HEK293 (cell line): ENCODE data around the gene AKR1C8.
"Not testable (repeated sequence)": the region's sequence is repeated elsewhere in the genome, so short reads cannot be mapped to it uniquely, and the experiment has no call there.

Experiments
- CTCF ChIA-PET: fragments of 350-600 bp; formaldehyde crosslinking; extraction: SDS; loops from one replicate; lab custom pipeline; 2021; ENCODE audit warnings: antibody characterized with exemption; lab: Yijun Ruan, JAX
- POLR2A ChIA-PET: fragments of 300-600 bp; formaldehyde crosslinking; extraction: SDS; loops from one replicate; lab custom pipeline; 2020; ENCODE audit warnings: antibody characterized with exemption, inconsistent platforms; lab: Yijun Ruan, JAX
- H3K27ac ChIP-seq: fragments of 200-500 bp; sonication (Bioruptor generic); 2 replicates; pipeline ENCODE4 v1.5.1; 2014; ENCODE audit warnings: low read depth, low read length, control low read depth, inconsistent platforms; ENCODE audit errors: extremely low read depth
- H3K36me3 ChIP-seq, 2 experiments: fragments of 200-500 bp in 1 of 2; sonication (Bioruptor generic) in 1 of 2; 1 replicate in 1 of 2; 2 replicates in 1 of 2; pipeline ENCODE4 v1.5.1; 2014 to 2017; ENCODE audit warnings: inconsistent platforms in 2 of 2, low read length in 2 of 2; ENCODE audit not compliant: control insufficient read depth in 2 of 2, insufficient read depth in 1 of 2
- H3K4me1 ChIP-seq: fragments of 200-500 bp; sonication (Bioruptor generic); 2 replicates; pipeline ENCODE4 v1.5.1; 2014; ENCODE audit warnings: mild to moderate bottlenecking, low read length, inconsistent platforms; ENCODE audit not compliant: control insufficient read depth, insufficient read depth
- H3K4me3 ChIP-seq: 2 replicates; pipeline ENCODE4 v1.5.1; 2011; ENCODE audit warnings: low read depth, mild to moderate bottlenecking, control low read depth, low read length, moderate library complexity
- H3K9me3 ChIP-seq: fragments of 200-500 bp; sonication (Bioruptor generic); 2 replicates; pipeline ENCODE4 v1.5.1; 2014; ENCODE audit warnings: low read depth, low read length, inconsistent platforms; ENCODE audit not compliant: control insufficient read depth, insufficient read depth
- HIC1 ChIP-seq: fragments of 450-650 bp; formaldehyde crosslinking; IDR thresholded peaks from 2 replicates; pipeline ENCODE4 v1.5.1; 2016; ENCODE audit warnings: missing biosample characterization, missing genetic modification characterization
- KLF7 ChIP-seq: fragments of 450-650 bp; formaldehyde crosslinking; IDR thresholded peaks from 2 replicates; pipeline ENCODE4 v1.5.1; 2016; ENCODE audit warnings: missing biosample characterization, missing genetic modification characterization, borderline replicate concordance
- YY2 ChIP-seq: fragments of 450-650 bp; formaldehyde crosslinking; IDR thresholded peaks from 2 replicates; pipeline ENCODE4 v1.5.1; 2016; ENCODE audit warnings: missing biosample characterization, missing genetic modification characterization
- ZBTB1 ChIP-seq: fragments of 450-650 bp; formaldehyde crosslinking; IDR thresholded peaks from 2 replicates; pipeline ENCODE4 v1.5.1; 2016; ENCODE audit warnings: missing biosample characterization, missing genetic modification characterization
- ZBTB17 ChIP-seq: fragments of 450-650 bp; formaldehyde crosslinking; IDR thresholded peaks from 2 replicates; pipeline ENCODE4 v1.5.1; 2016; ENCODE audit warnings: missing biosample characterization, missing genetic modification characterization
- ZEB2 ChIP-seq: fragments of 450-650 bp; formaldehyde crosslinking; IDR thresholded peaks from 2 replicates; pipeline ENCODE4 v1.5.1; 2016; ENCODE audit warnings: missing biosample characterization, missing genetic modification characterization
- ZFP41 ChIP-seq: fragments of 450-650 bp; formaldehyde crosslinking; IDR thresholded peaks from 2 replicates; pipeline ENCODE4 v1.5.1; 2016; ENCODE audit warnings: missing biosample characterization, missing genetic modification characterization, borderline replicate concordance
- ZNF211 ChIP-seq: fragments of 450-650 bp; formaldehyde crosslinking; IDR thresholded peaks from 2 replicates; pipeline ENCODE4 v1.5.1; 2016; ENCODE audit warnings: low read depth, missing biosample characterization, missing genetic modification characterization
- ZNF335 ChIP-seq: fragments of 450-650 bp; formaldehyde crosslinking; conservative IDR thresholded peaks from 2 replicates; pipeline ENCODE4 v1.5.1; 2016; ENCODE audit warnings: missing biosample characterization, missing genetic modification characterization
- ZNF571 ChIP-seq: fragments of 450-650 bp; formaldehyde crosslinking; IDR thresholded peaks from 2 replicates; pipeline ENCODE4 v1.5.0; 2017; ENCODE audit warnings: missing biosample characterization, missing genetic modification characterization
- ZNF639 ChIP-seq: fragments of 450-650 bp; formaldehyde crosslinking; IDR thresholded peaks from 2 replicates; pipeline ENCODE4 v1.5.1; 2016; ENCODE audit warnings: missing biosample characterization, missing genetic modification characterization
- TF ChIP-seq, protein P1 (sequence below): fragments of 450-650 bp; formaldehyde crosslinking; IDR thresholded peaks from 2 replicates; pipeline ENCODE4 v1.5.1; 2016; ENCODE audit warnings: missing biosample characterization, missing genetic modification characterization, borderline replicate concordance
- TF ChIP-seq, protein P2 (sequence below): fragments of 450-650 bp; formaldehyde crosslinking; IDR thresholded peaks from 2 replicates; pipeline ENCODE4 v1.5.1; 2017; ENCODE audit warnings: missing biosample characterization, missing genetic modification characterization

The AKR1C8 gene

DNA sequence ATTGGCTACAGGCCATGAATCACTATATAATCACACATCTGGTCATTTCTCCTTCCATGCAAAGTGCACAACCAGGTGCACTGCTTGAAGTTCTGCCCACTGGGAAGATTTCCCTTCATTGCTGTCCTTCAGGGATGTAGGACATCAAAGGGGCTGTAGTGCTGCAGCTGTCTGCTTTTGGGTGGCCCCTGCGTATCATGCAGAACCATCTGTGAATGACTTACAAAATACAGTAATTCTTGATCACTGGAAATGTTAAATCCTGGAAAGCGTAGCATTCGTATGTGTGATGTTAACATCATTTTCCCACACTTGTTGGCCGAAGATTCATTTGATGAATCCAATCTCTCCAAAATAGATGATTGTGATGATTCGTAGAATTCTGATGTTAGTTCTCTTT is 68.3 kb downstream of the AKR1C8 start (continued):
- TF ChIP-seq, protein P1, sequence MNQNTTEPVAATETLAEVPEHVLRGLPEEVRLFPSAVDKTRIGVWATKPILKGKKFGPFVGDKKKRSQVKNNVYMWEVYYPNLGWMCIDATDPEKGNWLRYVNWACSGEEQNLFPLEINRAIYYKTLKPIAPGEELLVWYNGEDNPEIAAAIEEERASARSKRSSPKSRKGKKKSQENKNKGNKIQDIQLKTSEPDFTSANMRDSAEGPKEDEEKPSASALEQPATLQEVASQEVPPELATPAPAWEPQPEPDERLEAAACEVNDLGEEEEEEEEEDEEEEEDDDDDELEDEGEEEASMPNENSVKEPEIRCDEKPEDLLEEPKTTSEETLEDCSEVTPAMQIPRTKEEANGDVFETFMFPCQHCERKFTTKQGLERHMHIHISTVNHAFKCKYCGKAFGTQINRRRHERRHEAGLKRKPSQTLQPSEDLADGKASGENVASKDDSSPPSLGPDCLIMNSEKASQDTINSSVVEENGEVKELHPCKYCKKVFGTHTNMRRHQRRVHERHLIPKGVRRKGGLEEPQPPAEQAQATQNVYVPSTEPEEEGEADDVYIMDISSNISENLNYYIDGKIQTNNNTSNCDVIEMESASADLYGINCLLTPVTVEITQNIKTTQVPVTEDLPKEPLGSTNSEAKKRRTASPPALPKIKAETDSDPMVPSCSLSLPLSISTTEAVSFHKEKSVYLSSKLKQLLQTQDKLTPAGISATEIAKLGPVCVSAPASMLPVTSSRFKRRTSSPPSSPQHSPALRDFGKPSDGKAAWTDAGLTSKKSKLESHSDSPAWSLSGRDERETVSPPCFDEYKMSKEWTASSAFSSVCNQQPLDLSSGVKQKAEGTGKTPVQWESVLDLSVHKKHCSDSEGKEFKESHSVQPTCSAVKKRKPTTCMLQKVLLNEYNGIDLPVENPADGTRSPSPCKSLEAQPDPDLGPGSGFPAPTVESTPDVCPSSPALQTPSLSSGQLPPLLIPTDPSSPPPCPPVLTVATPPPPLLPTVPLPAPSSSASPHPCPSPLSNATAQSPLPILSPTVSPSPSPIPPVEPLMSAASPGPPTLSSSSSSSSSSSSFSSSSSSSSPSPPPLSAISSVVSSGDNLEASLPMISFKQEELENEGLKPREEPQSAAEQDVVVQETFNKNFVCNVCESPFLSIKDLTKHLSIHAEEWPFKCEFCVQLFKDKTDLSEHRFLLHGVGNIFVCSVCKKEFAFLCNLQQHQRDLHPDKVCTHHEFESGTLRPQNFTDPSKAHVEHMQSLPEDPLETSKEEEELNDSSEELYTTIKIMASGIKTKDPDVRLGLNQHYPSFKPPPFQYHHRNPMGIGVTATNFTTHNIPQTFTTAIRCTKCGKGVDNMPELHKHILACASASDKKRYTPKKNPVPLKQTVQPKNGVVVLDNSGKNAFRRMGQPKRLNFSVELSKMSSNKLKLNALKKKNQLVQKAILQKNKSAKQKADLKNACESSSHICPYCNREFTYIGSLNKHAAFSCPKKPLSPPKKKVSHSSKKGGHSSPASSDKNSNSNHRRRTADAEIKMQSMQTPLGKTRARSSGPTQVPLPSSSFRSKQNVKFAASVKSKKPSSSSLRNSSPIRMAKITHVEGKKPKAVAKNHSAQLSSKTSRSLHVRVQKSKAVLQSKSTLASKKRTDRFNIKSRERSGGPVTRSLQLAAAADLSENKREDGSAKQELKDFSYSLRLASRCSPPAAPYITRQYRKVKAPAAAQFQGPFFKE = no peak
- TF ChIP-seq, protein P2, sequence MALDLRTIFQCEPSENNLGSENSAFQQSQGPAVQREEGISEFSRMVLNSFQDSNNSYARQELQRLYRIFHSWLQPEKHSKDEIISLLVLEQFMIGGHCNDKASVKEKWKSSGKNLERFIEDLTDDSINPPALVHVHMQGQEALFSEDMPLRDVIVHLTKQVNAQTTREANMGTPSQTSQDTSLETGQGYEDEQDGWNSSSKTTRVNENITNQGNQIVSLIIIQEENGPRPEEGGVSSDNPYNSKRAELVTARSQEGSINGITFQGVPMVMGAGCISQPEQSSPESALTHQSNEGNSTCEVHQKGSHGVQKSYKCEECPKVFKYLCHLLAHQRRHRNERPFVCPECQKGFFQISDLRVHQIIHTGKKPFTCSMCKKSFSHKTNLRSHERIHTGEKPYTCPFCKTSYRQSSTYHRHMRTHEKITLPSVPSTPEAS (tag by site-specific recombination) = no peak
- no peak for TF ChIP-seq ZBTB1 (tag by site-specific recombination)
- TF ChIP-seq, all 188 proteins: peak for 0

- H3K4me3 ChIP-seq, H3K9me3 ChIP-seq, POLR2A ChIA-PET, H3K4me1 ChIP-seq, H3K27ac ChIP-seq, H3K36me3 ChIP-seq, CTCF ChIA-PET: not testable (repeated sequence)
Measured at GRCh38 chr10:5109861-5110260, 75.1 kb downstream of the AKR1C8 start.

- POLR2A ChIA-PET = no interaction called here
- H3K36me3 ChIP-seq = peaks cover 0 to 4% of the 10 kb centered on the region in 2 experiments; a peak in 1 of 3 replicates
- H3K27ac ChIP-seq = no peak overlapping the region
- H3K4me1 ChIP-seq = no peaks in the 10 kb centered on the region
- H3K9me3 ChIP-seq = no peaks in the 10 kb centered on the region
- no peak for TF ChIP-seq ZNF211 (tag by site-specific recombination)
- CTCF ChIA-PET = no interaction called here
- H3K4me3 ChIP-seq = no peak overlapping the region
Measured at GRCh38 chr10:5108658-5109416, 76.1 kb downstream of the AKR1C8 start.

- Histone ChIP-seq H3K27ac (no peak overlapping the region), H3K9me3 (no peaks in the 10 kb centered on the region), H3K4me3 (no peak overlapping the region), H3K4me1 (no peaks in the 10 kb centered on the region), H3K36me3 (peaks cover 0 to 7% of the 10 kb centered on the region in 2 experiments; a peak in 1 of 3 replicates)
- ChIA-PET POLR2A (no interaction called here), CTCF (interaction anchor here (1.7 to 2.1 kb wide), 2 partner anchors 14 to 258 kb away, joined by 3 to 5 read pairs; partner anchors contain the start of gene AKR1C3)
- TF ChIP-seq ZEB2 (tag by site-specific recombination) (no peak), YY2 (no peak), ZNF639 (tag by site-specific recombination) (no peak), KLF7 (tag by site-specific recombination) (no peak), ZNF571 (tag by site-specific recombination) (no peak), ZNF335 (tag by site-specific recombination) (no peak), ZFP41 (tag by site-specific recombination) (no peak), ZBTB17 (tag by site-specific recombination) (no peak), HIC1 (no peak)
Measured at GRCh38 chr10:5107860-5108526, 77.0 kb downstream of the AKR1C8 start.
